ENCODE data around the gene SRR.
"Not testable (repeated sequence)": the region's sequence is repeated elsewhere in the genome, so short reads cannot be mapped to it uniquely, and the experiment has no call there.

Gene SRR

DNA sequence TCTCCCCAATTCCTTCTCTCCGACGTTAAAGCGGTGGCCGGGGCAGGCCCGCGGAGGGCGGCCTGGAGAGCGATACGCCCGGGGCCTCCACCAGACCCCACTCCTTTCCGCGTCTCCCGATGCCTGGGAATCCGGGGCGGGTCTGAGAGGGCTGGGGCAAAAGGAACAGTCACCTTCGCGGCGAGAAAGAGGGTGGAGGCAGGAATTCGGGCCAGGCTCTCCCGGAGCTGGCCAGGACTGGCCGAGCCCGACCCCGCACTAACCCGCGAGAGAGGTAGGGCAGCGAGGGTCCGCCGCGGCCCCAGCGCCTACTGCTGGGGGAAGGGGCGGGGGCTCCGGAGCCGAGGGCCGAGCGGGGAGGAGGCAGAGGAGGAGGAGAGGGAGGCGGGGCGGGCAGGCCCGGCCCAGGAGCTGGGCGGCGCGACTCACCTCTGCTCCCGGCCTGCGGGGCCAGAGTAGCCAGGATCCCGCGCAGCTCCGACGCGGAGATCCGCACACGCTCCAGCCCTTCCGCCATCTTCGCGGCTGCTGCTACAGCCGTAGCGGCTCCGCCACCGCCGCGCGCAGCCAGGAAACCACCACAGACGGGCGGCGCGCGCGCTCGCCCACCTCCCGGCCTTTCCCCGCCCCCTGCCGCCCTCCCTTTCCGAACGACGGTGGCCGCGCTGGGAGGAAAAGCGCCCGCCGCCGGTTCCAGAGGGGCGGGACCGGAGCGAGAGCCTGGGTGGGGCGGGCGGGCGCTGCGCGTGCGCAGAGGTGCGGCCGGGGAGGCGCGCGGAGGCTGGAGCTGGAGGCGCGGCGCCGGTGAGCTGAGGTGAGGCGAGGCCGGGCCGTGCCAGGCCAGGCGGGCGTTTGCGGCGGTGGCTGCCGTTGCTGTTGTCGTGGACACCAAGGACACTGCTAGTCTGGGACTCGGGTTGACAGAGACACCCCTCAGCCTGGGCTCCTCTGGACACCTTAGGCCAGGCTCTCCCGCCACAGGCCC lies at the start of gene SRR, which contains the start of gene SMG6:
Gene SRR (plus strand): TSS at position 747 of the 985 bp plus-strand sequence. CDS start 11,611 bp downstream, outside the sequence.
Gene SMG6 (minus strand): TSS at position 582 of the 985 bp plus-strand sequence. CDS start 65 bp downstream, at position 517.
- FAIRE-seq: no peak

DNA sequence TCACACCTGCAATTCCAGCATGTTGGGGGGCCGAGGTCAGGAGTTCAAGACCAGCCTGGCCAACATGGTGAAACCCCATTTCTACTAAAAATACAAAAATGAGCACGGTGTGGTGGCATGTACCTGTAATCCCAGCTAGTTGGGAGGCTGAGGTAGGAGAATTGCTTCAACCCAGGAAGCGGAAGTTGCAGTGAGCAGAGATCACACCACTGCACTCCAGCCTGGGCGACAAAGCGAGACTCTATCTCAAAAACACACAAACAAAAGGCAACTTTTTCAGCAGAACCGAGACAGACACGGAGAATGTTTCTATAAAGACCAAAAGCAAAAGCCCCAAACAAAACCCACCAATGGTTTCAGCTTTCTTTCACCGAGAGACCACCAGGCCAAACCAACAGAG lies 44.9 kb upstream of the SRR start:
- FAIRE-seq: not testable (repeated sequence)

GRCh38 chr17:2259769-2260536 lies 43.8 kb upstream of the SRR start:
- no peak for FAIRE-seq

GRCh38 chr17:2262135-2262587 lies 41.6 kb upstream of the SRR start:
- FAIRE-seq: no peak

- FAIRE-seq: peak; percentile 95
Measured at GRCh38 chr17:2263183-2264066, 40.3 kb upstream of the SRR start.

GRCh38 chr17:2264067-2264860 lies 39.5 kb upstream of the SRR start:
- no peak for FAIRE-seq

- FAIRE-seq: not testable (repeated sequence)
Measured at GRCh38 chr17:2265166-2265565, 38.6 kb upstream of the SRR start.

GRCh38 chr17:2266045-2266864 lies 37.5 kb upstream of the SRR start:
- FAIRE-seq: no peak

DNA sequence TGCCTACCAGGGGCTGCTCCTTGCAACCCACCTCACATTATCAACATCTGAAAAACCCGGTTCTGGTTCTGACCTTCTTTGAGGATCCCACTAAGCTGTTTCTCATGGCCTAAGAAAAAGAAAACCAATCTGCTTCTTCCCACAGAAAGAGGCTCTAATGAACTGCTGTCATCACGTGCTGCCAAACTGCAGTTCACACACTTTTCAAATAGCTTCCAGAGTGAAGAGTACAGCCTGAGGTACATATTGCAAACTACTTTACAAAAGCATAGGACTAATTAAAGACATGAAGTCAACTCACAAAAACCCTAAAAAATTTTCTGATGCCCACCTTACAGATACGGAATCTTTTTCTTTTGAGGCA lies 36.9 kb upstream of the SRR start:
- no peak for FAIRE-seq

GRCh38 chr17:2267354-2267753 lies 36.4 kb upstream of the SRR start:
- no peak for FAIRE-seq

GRCh38 chr17:2271985-2272702 lies 31.6 kb upstream of the SRR start:
- FAIRE-seq: no peak

GRCh38 chr17:2274414-2274813 lies 29.3 kb upstream of the SRR start:
- no peak for FAIRE-seq

- no peak for FAIRE-seq
Measured at GRCh38 chr17:2275722-2276121, 28.0 kb upstream of the SRR start.

GRCh38 chr17:2277429-2278170 lies 26.1 kb upstream of the SRR start:
- no peak for FAIRE-seq

DNA sequence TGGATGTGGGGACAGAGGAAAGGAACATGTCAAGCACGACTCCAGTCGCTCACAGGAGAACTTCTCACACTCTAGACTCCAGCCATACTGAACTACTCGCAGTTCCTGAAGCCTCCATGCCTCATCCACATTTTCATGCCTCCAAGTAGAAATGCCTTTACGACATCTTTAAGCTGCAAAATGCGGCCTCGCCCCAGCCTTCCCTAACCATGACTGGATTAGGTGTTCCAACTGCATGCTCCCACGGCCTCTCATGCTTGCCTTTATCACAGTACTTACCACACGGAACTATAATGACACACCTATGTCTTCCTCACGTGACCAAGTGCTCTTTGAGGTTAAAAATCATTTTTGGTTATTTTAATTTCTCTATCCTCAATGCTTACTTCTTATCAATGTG lies 24.0 kb upstream of the SRR start:
- FAIRE-seq: no peak

GRCh38 chr17:2282297-2282873 lies 21.4 kb upstream of the SRR start:
- peak; percentile 97 for FAIRE-seq

- FAIRE-seq: no peak
Measured at GRCh38 chr17:2283302-2283701, 20.4 kb upstream of the SRR start.

GRCh38 chr17:2289878-2290478 lies 13.8 kb upstream of the SRR start:
- no peak for FAIRE-seq

Data from islet of Langerhans (tissue), 1 donor.